ENCODE data around the gene SAMD11.
A peak's percentile ranks its signal among the peaks of the same experiment; 100 is the strongest.

Gene SAMD11

DNA sequence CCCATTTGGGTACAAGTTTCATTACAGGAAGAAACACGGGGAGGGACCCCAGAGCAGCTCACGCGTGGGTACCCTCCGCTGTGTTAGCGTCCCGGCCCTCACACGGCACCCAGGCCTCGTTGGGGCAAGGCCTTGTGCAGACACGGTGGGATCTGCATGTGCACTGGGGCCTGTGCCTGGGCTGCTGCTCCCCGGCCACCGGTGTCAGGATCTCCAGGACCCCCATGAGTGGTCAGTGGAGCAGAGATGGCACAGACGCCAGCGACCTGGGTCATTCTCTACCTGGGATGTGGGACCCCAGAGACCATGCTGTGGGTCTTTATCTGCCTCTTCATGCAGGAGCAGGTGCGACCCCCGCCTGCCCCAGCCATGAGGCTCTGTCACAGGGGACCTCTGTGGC, 5.4 kb upstream of the SAMD11 start:
- TF ChIP-seq, protein P1, sequence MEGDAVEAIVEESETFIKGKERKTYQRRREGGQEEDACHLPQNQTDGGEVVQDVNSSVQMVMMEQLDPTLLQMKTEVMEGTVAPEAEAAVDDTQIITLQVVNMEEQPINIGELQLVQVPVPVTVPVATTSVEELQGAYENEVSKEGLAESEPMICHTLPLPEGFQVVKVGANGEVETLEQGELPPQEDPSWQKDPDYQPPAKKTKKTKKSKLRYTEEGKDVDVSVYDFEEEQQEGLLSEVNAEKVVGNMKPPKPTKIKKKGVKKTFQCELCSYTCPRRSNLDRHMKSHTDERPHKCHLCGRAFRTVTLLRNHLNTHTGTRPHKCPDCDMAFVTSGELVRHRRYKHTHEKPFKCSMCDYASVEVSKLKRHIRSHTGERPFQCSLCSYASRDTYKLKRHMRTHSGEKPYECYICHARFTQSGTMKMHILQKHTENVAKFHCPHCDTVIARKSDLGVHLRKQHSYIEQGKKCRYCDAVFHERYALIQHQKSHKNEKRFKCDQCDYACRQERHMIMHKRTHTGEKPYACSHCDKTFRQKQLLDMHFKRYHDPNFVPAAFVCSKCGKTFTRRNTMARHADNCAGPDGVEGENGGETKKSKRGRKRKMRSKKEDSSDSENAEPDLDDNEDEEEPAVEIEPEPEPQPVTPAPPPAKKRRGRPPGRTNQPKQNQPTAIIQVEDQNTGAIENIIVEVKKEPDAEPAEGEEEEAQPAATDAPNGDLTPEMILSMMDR (conservative IDR thresholded peaks at IDR 0.05) = no peak
- H3K27ac ChIP-seq = peak overlapping the region; percentile 99

DNA sequence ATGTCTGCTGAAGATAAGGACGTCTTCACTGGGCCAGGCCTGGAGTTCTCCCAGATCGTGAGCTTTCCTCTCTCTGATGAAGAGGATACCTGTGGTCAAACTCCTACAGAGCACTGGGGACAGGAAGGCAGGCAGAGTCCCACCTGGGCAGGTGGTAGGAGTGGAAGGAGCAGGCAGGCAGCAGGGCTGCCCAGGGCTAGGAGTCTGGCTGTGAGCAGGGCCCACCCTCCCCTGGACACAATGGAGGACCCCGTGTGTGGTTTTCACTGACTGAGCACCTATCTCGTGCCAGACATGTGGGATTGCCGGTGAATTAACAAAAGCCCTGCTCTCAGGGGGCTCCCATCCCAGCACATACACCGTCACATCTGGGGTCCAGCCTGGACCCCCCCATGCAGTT, 4.9 kb upstream of the SAMD11 start:
- TF ChIP-seq, protein P1 (conservative IDR thresholded peaks at IDR 0.05) = no peak
- H3K27ac ChIP-seq = peak overlapping the region; percentile 99

DNA sequence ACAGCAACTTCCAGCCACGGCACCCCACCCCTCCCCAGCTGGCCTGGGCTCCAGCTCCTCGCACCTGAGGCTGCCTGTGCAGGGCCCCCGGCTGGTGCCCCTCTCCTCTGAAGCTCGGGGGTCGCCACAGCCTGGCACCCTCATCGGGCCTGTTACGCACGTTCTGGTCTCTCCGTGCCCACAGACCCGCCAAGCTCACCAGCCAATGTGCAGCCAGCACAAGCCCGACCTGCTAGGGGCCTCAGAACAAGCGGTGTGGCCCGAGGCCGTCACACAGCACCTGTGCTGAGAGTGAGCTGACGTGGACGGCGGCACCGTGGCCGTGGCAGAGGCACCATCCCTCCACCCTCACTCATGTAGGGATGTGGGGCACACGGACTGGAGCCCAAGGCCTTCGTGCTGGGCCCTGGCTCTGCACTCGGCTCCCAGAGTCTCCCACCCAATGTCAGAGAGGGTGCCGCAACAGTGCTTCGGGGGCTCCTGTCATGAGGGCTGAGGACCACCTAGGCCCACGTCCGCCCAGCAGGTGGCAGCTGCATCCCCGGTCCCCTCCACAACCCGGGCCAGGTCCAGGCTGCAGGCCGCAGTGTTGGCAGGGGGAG, 4.4 kb upstream of the SAMD11 start:
- TF ChIP-seq, protein P1 (conservative IDR thresholded peaks at IDR 0.05) = 0 out of 2 replicates have a peak, but pooled peaks have one; percentile 10
- peak overlapping the region; percentile 99 for H3K27ac ChIP-seq

DNA sequence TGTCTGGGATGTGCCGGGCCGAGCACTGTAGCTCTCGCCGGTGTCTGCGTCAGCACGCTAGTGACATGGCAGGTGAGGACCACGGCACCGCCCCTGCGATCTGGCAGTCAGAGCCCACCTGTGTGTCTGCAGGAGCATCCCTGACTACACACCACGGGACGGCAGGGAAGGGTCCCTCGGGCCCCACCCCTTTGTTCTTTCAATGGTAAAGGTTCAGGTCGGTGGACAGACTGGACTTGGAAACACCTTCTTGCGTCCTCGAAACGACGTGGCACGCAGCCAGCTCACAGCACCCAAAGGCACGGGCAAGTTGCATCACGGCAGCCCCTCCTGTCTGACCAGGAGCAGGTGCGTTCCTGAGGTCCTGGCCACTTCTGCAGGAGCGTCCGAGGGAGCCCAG, 3.7 kb upstream of the SAMD11 start:
- H3K27ac ChIP-seq = peak overlapping the region; percentile 99
- TF ChIP-seq, protein P1 (conservative IDR thresholded peaks at IDR 0.05) = no peak

DNA sequence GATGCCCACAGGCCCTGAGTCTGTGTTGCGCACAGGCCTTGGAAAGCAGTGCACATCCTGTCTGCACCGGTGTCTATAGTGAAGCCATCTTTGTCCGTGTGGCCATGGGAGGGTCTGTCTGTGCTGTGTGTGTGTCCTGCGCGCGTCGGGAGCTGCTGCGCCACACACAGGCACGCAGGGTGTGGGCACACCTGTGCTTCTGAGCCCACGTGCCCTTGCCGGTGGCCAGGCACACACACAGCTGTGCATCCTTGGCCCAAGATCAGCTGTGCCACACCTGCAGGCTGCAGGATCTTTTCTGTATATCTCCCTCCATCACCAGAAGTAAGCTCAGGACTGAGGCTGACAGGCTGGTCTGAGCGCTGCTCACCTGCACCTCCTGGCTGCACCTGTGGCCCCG, 3.2 kb upstream of the SAMD11 start:
- H3K27ac ChIP-seq = peak overlapping the region; percentile 99
- TF ChIP-seq, protein P1 (conservative IDR thresholded peaks at IDR 0.05) = no peak

DNA sequence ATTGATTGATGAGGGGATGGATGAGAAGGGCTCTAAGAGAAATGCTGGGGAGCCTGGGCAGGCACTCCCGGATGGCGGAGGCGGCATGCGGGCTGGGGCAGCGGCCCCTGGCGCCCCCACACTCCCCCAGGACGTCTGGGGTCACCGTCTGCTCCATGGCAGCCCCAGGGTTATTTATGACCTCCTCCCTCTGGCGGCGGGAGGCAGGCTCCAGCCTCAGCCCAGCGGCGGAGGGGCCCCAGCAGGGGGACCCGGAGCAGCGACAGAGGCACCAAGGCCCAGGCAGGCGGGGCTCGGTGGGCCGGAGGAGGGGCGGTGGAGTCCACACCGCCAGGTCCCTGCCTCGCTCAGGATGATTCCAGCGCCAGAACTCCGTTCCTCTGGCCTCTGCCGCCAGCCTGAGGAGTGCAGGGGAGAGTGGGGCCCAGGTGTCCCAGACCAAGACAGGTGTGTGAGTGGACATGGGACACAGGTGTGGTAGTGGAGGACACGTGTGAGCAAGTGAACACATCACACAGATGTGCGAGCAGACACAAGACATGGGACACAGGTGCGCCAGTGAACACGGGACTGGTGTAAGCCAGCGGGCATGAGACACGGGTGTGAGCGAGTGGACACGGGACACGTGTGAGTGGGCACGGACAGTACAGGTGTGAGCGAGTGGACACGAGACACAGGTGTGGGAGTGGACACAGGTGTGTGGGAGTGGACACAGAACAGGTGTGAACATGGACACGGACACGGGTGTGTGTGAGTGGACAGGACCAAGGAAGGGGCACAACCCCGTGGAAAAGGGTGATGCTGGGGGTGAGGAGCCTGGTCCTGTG, 2.5 kb upstream of the SAMD11 start:
- TF ChIP-seq, protein P1 (conservative IDR thresholded peaks at IDR 0.05) = peak; percentile 50
- peak overlapping the region; percentile 99 for H3K27ac ChIP-seq

DNA sequence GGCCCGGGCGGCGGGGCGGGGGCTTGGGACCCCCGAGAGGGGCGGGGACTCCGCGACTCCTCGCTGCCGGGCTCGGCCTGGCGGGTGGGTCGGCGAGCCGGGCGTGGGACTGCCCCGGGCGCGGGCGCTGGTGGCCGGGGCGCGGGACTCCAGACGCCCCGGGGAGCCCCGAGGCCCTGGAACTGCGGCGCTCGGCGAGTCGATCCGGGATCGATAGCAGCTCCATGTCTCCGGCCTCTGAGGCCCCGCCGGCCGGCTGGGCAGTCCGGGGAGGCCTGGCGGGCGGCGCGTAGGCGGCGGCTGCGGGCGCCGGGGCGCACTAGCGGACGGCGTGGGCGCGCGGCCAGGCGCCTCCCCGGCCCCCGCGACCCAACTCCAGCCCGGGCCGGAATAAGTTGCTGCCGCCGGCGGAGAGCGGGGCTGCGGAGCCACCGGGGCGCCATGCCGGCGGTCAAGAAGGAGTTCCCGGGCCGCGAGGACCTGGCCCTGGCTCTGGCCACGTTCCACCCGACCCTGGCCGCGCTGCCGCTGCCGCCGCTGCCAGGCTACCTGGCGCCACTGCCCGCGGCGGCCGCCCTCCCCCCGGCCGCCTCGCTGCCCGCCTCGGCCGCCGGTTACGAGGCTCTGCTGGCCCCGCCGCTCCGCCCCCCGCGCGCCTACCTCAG, 400 bp downstream of the SAMD11 start:
- peak overlapping the region; percentile 99 for H3K27ac ChIP-seq

More for the DNA sequence above, 400 bp downstream of the SAMD11 start:
- TF ChIP-seq, protein P1 (conservative IDR thresholded peaks at IDR 0.05) = no peak

All from VCaP (cell line).